Astrocyte (in vitro differentiated cells and primary cell): ENCODE measurements around the gene CD58.

Experiments used
- CTCF ChIP-seq: IDR thresholded peaks from 2 replicates; pipeline ENCODE4 v1.5.1; 2011; ENCODE audit warnings: low read depth, mild to moderate bottlenecking, inconsistent platforms, low read length, moderate library complexity; ENCODE audit not compliant: insufficient read depth
- EZH2 ChIP-seq: IDR thresholded peaks from 2 replicates; pipeline ENCODE4 v1.6.1; 2012; ENCODE audit warnings: mild to moderate bottlenecking, low read length, inconsistent platforms; ENCODE audit not compliant: insufficient read depth

DNA sequence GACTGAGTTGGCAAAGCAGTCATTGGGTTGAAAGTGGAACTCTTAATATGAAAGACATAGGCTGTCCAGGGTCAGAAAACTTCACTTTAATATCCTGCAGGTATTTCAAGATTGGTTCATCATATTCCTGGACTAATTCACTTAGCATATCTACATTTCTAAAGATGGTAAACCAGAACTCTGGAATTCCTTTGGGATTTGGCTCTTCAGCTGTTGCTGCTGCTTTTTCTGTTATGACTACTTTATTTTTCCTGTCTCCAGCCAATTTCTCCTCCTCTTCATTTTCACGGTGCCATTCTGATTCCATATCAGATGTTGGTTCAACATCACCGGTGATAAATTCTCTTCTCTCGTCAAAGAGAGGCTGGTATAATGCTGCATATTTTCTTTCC, 37.4 kb downstream of the CD58 start:
- TF ChIP-seq CTCF (no peak), EZH2 (no peak)
